GM12875 (cell line): ENCODE measurements around the gene MALL.
"Not testable (repeated sequence)": the region's sequence is repeated elsewhere in the genome, so short reads cannot be mapped to it uniquely, and the experiment has no call there.

ENCODE experiments used
- H3K4me3 ChIP-seq: one replicate; pipeline ENCODE4 v1.5.1; 2011; ENCODE audit warnings: low read depth, low read length, control low read depth
- TF ChIP-seq, protein P1 (sequence below): IDR thresholded peaks from 2 replicates; pipeline ENCODE4 v1.5.1; 2011; ENCODE audit warnings: low read depth, mild to moderate bottlenecking, control low read depth, inconsistent platforms, low read length, moderate library complexity, borderline replicate concordance; ENCODE audit not compliant: insufficient read depth

Gene MALL

DNA sequence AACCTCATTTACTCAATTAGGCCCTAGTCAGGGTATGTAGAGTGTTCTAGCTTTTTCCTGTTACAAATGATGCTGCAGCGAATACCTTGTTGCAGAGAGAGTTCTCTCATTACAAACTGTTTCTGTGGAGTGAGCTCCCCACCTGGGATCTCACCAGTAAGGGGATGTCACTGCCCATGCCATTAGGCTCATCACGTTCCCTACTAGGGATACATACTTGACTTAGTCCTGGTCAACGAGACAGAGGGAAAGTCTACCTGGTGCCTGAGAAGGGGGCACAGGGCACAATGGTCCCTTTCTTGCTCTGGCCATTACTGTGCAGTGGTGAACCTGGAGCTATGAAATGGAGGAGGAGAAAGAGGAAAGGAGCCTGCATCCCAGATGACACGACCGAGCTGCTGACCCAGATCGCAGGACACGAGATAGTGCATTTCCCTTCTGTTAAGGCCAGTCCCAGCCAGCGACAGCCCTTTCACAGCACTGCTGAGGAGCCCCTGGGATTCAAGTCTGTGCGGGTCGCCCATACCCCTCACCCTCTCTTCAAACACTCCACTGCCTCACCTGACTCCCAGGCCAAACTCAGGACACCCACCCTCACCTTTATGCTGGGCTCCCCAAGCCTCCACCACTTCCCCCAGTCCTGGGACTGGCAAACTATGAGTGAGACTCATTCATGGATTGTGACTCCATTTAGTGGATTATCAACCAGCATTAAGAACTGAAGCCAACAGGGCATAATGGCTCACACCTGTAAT lies 16.0 kb downstream of the MALL start:
- TF ChIP-seq, protein P1, sequence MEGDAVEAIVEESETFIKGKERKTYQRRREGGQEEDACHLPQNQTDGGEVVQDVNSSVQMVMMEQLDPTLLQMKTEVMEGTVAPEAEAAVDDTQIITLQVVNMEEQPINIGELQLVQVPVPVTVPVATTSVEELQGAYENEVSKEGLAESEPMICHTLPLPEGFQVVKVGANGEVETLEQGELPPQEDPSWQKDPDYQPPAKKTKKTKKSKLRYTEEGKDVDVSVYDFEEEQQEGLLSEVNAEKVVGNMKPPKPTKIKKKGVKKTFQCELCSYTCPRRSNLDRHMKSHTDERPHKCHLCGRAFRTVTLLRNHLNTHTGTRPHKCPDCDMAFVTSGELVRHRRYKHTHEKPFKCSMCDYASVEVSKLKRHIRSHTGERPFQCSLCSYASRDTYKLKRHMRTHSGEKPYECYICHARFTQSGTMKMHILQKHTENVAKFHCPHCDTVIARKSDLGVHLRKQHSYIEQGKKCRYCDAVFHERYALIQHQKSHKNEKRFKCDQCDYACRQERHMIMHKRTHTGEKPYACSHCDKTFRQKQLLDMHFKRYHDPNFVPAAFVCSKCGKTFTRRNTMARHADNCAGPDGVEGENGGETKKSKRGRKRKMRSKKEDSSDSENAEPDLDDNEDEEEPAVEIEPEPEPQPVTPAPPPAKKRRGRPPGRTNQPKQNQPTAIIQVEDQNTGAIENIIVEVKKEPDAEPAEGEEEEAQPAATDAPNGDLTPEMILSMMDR = no peak
- H3K4me3 ChIP-seq = no peak overlapping the region

DNA sequence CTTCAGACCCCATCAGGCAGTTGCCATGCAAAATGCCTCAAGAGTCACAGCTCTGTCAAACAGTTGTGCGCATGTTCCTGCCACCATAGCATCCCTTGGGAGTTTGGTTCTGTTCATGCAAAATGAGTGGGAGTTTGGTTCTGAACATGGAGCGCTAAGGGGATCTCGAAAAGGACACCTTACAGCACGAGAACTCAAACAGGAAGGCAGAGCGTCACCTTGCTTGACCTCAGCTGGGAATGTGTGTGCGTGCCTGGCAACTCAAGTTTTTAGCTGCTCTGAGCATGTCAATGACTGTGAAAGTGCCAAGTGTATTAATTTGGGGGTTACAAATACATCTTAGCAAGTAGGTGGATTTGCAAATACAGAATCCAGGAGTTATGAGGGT lies 16.6 kb downstream of the MALL start:
- TF ChIP-seq, protein P1 = no peak
- no peak overlapping the region for H3K4me3 ChIP-seq

DNA sequence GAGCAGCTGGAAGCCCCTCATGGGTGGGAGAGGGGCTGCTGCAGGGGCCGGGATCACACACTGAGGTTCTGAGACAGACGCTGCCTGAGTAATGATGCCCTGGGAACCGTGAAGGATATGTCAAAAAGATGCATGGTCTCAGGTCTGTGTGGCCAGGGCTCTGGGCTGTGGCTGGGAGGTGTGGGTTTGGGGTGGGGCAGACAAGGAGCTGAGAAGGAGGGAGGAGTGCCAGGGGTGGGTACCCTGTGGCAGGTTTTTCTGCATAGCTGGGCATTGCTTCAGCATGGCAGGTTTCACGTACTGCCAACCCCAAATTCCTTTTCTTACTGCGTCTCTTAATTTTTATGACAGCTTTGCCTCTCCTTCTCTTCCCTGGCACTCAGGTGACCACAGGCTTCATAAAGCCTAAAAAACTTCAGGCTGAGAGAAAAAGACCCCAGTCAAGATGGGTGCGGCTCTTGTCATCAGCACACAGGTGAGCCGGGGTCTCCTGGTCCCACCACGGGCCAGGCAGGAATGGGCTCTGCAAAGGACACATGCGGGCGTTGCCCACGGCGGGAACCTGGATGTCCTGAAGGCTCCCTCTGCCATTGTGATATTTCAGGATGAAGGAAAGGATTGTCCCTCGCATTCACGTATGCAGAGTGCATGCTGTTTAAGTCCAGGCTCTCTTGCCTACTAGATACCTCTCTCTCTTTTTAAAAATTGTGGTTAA lies 18.0 kb downstream of the MALL start:
- H3K4me3 ChIP-seq = no peak overlapping the region
- TF ChIP-seq, protein P1 = no peak

DNA sequence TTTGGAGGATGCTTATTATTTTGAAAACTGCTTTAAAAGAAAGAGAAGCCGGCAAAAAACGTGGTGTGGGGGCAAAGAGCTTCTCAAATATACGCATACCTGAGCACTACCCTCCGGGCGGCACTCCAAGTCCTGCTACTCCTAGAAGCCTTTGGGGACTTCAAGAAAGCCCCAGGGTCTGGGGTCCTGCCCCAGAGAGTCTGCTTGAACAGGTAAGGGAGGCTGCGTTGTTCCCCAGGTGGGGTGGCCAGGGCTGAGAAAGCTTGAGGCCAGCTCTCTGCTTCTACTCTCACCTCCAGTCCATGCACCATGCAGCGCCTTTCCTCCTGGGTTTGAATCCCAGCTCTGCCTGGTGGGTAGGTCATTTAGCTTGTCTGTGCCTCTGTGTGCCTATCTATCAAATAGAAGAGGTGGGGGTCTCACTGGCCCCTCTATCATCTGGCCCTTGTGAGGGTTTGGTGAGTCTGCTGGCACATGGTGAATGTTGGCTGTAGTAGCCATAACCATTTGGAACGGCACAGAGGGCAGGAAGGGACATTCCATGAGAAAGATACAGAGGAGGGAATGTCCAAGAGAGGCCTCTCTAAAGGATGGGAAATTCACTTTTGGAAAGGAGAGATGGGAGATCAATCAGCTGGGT lies 19.5 kb downstream of the MALL start:
- H3K4me3 ChIP-seq = no peak overlapping the region
- TF ChIP-seq, protein P1 = no peak

DNA sequence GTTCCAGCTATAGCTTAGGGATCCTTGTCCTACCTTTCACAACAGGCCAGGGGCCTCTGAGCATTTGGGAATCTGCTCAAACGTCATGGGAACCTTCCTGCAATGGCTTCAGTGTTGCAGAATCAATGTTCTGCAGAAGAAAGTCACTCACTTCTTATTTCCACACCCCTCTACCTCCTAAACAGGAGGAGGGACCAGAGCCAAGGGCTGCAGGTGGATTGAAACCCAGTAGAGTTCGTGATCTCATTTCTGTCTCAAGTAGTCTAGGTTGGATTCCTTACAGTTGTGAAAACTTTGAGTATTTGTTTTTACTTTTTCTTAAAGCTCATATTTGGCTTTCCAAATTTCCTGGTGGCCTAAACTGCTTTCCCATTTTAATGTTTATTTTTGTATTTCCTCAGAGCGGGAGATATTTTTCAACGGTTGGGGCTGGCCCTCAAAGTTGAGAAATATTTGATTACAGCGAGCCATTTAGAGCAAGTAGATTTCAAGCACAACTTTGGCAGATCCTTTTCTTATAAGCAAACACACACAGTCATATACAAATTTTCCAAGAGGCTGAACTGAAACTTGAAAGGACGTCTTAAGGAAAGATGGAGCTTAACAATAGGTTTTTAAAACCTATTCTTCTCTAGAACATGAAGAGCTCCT lies 20.6 kb downstream of the MALL start:
- not testable (repeated sequence) for H3K4me3 ChIP-seq

DNA sequence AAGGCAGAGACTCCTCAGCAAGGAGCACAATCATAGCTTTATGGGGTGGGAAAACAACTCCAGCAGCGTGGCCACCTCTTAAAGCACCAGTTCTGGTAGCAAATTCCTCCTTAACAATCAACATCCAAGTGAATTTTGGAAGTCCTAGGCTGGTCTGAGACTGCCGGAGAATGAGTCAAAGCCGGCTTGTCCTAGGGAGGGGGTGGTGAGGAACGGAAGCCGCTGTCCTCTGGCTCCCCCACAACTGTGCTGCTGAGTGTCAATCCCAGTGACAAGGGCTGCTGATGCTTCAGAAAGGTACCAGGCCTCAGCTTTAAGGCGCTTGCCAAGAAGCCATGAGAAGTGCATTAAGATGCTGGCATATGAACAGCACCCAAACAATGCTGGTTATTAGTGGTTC lies 21.7 kb downstream of the MALL start:
- not testable (repeated sequence) for H3K4me3 ChIP-seq

DNA sequence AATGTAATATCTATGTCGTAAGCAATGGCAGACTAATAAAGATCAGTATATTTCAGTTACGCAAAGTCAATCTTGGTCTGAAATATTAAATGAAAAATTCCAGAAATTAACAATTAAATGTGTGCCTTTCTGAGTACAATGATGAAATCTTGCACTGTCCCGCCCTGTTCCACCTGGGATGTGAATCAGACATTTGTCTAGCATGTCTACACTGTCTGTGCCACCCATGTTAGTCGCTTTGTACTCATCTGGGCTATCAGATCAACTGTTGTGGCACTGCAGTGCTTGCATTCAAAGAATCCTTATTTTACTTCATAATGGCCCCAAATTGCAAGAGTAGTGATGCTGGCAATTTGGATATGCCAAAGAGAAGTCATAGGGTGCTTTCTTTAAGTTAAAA lies 25.5 kb downstream of the MALL start:
- not testable (repeated sequence) for H3K4me3 ChIP-seq

DNA sequence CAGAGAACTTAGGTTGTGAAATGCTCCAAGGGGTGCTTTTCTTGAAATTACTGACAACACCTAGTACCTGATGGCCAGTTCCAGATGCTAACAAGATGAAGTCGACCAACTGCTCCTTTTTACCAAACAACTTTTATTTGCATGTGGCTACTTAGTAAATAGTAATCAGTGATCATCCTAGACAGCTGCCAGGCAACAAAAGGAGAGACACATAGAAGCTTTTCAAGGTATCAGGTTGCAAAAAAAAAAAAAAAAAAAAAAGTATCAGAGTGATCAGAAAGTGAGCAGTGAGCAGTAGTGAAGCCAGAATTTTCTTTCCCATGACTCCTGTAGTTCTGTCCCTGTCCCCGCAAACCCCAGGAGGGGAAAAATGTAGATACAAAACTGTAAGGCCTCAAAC lies 31.9 kb downstream of the MALL start:
- H3K4me3 ChIP-seq = not testable (repeated sequence)

DNA sequence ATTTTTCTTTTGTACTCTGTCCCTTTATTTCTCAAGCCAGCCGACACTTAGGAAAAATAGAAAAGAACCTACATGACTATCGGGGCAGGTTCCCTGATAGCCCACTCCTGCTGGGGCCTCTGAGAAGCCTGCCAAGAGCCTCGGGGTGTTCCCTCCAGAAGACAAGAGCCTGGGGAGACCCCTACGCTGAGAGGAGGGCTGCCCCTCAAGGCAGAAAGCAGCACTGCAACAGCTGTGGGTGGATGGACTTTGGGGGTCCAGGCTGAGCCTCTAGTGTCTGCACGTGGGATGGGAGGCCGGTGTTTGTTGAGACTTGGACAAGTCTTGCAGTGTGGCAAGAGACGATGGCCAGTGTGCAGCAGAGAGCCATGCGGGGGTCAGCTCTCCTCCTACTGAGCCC lies 32.5 kb downstream of the MALL start:
- H3K4me3 ChIP-seq = not testable (repeated sequence)

DNA sequence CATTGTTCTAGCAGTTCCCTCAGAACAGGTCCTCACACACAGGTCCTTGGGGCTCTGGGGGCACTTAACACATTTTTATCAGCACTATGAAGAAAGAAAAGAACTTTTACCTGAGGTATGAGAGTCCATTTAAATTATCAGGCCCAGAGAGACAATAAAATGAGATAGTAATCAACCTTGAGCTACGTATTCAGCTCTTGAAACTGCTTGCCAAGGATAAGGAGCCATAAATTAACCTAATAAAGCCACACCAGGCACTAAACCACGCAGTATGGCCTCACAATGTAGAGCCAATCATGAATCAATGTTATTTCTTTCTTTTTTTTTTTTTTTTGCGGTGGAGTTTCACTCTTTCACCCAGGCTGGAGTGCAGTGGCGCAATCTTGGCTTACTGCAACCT lies 37.5 kb downstream of the MALL start:
- not testable (repeated sequence) for H3K4me3 ChIP-seq

DNA sequence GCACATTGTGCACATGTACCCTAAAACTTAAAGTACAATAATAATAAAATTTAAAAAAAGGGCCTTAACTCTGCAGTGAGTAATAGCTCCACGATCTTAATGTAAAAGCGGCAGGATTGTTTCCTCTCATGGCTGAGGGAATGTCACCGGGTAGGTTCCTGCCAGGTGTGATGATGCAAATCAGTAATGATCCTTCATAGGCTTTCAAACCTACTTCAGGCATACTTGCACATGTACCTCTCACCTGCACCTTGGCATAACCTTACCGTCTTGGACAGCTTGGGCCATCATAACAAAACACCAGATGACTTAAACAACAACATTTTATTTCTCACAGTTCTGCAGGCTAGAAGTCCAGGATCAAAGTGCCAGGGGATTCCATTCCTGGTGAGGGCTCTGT lies 39.7 kb downstream of the MALL start:
- not testable (repeated sequence) for H3K4me3 ChIP-seq

DNA sequence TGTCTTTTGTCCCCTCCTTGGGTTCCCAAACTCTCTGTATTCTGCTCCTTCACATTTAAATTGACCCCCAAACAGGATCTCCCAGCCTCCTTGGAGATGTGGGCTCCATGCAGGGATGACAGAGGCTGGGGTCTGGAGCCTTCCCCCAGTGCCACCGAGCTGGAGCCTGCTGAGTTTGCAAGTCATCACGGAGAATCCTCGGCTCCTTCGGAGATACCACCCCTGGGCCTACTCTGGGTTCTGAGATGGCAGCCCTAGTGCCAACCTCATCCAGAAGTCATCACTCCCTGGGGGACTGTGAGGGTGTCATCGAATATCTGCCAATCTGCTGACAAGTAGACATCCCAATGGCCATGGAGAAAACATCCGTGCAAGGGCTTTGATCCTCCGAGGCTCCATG lies 45.8 kb downstream of the MALL start:
- not testable (repeated sequence) for H3K4me3 ChIP-seq

DNA sequence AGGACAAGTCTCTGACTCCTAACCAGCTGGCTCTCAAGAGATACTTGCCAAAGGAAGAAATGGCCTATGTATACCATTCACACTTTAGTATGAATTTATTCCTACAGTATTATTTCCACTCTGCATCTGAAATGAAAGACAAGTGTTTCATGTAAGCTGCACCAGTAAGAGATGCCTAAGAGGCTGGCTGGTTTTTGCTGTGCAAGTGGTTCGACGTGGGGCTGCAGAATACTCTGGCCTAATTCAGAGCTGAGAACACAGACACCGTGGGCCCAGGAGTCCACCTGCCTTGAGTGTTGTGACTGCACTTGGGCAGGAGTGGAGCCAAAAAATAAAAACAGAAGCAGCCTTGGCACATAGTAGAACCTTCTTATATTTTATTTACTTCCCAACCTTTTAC lies 47.5 kb downstream of the MALL start:
- not testable (repeated sequence) for H3K4me3 ChIP-seq

DNA sequence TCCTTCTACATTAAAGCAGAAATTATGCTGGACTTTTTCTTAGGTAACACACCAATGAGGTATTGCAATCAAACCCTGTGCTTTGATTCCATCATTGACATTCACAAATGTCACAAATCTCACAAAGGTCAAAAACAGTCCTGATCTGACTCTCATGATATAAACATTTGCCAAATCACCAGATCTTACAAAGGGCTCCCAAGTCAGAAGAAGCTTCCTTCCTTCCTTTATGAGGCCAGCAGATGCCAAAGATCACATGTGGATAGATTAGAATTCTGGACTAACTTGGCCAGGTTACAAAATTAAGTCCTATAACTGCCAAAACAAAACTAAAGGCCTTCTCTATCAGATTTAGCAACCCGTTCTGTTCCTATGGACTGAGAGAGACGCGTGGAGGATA lies 53.3 kb downstream of the MALL start:
- H3K4me3 ChIP-seq = not testable (repeated sequence)

DNA sequence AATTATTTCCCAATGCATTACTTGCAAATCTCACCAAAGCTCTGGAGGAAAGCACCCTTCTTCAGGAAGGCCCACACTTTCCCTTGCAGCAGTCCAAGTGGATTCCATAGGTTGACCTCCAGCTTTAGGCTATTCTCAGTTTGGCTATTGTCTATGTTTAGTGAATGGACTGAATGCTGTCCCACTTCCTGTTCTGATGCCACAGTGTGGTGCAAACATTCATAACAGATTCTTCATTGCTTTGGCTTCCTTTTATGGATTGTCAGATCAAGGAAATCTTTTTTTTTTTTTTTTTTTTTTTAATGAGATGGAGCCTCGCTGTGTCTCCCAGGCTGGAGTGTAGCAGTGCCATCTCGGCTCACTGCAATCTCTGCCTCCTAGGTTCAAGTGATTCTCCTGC lies 55.1 kb downstream of the MALL start:
- H3K4me3 ChIP-seq = not testable (repeated sequence)
